CD1c-positive myeloid dendritic cell (primary cell): ENCODE measurements around the gene ZNF189.

Source experiments
- DNase-seq: peaks from one replicate; pipeline ENCODE4 v3.0.0-alpha.2; 2016; ENCODE audit errors: extremely low spot score

ZNF189 gene

GRCh38 chr9:101450931-101451330 is 52.3 kb downstream of the ZNF189 start:
- no peak for DNase-seq

- DNase-seq, result no peak
Observed at GRCh38 chr9:101451498-101451897, 52.8 kb downstream of the ZNF189 start.

DNA sequence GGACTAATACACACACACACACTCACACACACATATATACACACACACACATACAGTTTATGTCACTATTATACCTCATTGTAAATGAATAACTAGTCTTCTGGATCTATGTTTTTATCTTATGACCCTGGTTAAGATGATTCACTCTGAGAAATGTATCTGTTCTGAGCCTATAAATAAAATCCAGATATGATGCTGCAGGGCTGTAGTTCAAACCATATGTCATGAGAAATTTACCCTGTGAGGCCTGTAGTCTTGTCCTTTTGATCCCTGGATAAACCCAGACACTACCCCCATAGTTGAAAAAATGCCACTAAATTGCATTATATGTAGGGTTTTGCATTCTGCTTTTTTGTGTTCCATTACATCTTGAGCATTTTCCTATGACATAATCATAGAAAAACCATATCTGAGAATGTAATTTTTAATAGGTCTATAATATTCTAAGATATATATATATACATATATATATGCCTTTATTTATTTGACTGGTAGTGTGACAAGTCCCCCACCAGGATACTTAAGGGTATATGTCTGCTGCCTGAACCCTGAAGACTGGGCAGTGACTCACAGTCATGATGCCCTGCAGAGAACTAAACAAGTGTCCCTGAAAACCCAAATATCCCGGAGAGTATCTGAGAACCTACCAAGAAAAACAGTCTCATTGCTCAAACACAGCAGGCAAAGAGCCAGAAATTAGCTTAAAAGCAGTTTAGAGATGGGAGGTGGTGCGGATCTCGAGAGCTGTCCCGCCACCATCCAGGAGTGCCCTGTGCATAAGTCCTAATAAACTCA is 55.3 kb downstream of the ZNF189 start:
- no peak for DNase-seq

DNA sequence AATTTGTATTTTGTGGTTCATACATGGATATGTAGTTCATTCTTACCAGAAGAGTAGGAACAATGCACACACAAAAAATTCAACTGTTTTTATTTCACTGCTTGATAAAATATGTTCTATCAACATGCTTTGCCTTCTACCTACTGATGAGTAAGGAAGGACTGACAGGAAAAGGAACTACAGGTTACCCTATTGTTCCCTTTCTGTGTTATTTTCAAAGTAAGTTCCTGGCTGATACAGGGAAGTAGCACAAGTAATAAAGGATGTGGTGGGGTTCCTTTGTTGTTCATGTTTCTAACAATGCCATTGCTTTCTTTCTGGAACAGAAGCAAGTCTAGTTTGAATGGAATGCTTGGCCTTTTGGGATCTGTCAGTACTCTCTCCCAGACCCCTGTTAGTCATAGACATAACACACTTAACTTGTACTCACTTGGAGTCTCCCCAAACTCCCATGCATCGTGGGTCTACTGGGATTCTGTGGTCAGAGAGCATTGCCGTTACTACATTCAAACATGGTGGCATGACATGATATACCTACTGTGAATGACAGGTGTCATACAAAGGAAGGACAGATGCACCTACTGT is 57.1 kb downstream of the ZNF189 start:
- no peak for DNase-seq

DNA sequence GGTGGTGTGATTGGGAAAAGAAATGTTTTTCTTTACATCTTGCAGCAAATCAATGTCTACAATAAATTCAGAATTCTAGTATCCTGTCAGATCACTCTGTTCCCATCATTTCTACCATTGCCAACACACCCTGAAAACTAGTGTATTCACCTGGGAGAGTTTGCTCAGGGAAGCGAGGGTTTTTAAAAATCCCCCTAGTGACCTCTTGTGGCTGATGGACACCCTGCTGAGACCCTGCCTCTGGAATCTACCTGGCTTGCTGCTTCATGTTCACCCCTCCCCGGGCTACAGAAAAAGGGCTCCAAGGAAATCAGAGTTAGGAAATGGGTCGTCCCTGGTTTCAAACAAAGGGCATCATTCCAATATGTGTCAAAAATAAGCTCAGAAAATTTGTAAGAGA is 58.4 kb downstream of the ZNF189 start:
- DNase-seq, result no peak

- DNase-seq, result peak; percentile 55
Observed at GRCh38 chr9:101458963-101459631, 60.4 kb downstream of the ZNF189 start.
